ENCODE results near the gene WNT11.

Gene WNT11

DNA sequence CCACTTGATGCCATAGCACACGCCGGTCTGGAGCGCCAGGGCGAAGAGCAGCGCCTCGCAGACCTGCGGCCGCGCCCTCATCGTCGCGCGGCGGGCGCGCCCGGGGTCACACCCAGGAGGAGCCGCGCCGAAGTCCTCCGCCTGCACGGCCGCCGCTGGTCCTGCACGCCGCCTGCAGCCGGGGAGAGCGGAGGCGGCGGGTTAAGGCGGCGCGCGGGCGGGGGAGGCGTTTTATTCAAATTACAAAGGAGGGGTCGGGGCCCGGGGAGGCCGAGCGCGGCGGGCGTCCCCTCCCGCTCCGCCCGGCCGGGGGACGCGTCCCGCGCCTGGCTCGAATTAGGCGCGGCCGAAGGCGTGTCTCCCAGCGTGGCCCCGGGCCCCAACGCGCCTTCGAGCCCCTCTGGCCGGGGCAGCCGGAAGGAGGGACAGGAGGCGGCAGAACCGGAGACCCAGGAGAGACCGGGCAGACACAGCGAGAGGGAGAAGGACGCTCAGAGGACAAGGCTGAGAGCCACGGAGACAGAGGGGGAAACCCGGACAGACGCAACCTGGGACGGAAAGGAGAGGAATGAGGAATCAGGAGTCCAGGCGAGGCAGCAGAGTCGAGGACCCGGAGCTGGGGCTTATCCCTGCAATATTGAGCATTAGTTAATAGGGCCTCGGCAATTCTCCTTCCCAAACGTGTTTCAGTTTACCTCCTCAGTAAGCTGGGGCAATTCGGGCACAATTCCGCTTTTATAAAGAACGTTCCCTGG, at the start of gene WNT11:
Gene WNT11, minus strand, starts transcription at position 176 of the 755 bp plus-strand sequence. Its CDS starts 95 bp downstream, at position 81.
- DNase-seq: no peak

DNA sequence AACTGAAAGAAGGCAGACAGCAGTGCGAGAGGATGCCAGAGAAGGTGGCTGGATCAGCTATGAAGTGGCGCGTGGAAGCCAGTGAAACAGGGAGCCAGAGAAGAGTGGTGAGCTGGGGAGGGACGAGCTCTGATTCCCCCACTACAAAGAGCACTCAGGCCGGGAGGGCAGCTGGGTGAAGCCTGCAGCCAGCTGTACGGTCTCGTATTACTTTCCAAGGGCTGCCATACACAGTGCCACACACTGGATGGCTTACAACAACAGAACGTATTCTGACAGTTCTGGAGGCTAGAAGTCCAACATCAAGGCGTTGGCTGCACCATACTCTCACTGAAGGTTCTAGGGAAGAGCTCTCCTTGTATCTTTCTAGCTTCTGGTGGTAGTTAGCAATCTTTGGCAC, 47.1 kb upstream of the WNT11 start:
- DNase-seq: no peak

DNA sequence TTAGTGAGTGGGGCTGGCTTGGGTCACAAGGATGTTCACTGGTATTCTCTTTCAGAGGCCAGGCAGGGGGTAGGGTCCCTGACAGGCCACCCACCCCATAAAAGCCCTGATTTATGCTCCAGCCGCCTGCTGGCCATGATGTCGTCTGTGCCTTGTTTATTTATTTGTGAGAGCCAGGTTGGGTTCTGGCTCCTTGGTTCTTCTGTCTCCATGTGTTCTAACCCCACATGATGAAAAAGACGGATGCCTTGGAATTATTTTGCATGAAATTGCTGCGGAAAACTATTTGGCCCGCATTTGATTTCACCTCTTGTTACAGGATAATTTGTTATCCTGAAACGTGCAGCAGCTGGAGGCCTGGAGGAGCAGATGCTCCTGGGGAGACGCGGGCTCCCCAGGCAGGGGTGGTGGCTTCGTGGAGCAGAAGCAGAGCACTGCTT, 46.3 kb upstream of the WNT11 start:
- no peak for DNase-seq

DNA sequence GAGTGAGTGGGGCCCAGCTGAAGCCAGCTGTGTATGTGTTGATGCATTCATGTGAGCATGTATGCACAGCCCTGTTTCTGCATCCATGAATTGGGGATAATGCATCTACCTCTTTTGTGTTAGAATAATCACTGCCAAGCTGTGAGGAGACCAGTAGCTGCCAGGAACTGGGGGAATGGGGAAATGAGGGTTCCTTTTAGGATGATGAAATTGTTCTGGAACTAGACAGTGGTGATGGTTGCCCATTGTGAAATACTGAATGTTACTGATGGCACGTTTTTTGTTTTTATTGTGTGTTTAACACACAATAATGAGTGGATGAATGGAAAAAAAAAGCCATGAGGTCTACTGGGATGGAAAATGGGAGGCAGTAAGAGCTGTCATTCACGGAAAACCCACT, 45.3 kb upstream of the WNT11 start:
- no peak for DNase-seq

DNA sequence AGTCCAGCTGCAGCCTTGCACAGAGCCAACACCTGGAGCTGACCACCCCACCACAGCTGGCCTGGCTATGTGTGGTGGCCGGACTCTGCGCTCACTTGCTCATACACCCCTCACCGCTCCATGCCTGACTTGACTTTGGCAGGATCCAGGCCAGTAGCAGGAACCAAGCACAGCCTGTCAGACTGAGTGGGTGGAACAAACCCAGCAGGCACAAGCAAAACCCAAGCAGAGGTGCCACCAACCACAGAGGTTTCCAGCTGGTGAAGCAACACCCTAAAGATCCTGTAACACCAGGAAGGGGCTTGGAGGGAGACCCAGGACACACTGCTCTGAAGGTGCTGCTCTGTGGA, 44.9 kb upstream of the WNT11 start:
- DNase-seq: peak in 1 of 2 donors; percentile 3

DNA sequence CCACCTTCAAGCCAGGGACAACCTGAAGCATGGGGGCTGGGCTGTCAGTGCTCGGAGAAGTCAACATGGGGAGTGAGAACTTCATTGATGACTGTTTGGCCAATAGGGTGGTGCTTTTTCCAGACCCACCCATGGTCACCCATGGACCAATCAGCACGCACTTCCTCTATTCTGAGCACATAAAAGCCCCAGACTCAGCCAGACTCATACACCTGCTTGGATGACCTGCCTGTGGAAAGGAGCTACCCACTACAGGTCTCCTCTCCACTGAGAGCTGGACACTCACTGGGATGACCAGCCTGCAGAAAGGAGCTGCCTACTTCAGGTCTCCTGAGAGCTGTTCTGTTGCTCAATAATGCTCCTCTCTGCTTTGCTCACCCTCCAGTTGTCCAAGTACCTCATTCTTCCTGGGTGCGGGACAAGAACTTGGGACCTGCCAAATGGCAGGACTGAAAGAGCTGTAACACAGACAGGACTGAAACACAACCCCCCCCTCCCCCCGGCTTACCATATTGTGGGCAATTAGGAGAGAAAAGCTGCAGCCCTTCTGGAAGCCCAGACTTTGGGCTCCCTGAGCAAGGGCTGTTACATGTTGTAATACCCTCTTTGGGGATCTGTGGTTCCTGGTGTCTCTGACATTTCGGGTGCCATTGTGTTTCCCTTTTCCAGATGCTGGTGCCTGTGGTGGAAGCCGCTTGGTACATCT, 44.4 kb upstream of the WNT11 start:
- no peak for DNase-seq

DNA sequence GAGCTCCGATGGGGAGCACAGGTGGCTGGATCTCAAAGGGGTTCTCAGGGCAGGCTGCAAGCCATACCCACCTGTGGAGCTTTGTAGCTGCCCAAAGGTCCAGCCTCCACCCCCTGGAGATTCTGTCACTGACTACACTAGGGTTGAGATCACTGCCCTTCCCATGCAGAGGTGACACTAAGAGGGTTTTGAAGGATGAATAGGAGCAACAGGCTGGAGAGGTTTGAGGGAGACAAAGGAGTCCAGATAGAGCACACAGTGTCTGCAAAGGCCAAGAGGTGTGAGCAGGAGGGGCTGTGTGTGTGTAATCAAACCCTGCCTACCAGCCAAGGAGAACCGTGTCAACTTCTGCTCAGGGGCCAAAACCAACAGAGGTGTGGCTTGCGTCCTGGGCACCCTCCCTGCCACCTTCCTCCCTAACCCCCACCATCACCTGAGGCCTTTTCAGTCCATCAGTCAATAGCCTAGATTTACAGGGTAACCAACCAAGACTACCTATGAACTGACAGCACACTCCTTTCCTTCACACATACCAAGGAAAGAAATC, 43.0 kb upstream of the WNT11 start:
- no peak for DNase-seq

DNA sequence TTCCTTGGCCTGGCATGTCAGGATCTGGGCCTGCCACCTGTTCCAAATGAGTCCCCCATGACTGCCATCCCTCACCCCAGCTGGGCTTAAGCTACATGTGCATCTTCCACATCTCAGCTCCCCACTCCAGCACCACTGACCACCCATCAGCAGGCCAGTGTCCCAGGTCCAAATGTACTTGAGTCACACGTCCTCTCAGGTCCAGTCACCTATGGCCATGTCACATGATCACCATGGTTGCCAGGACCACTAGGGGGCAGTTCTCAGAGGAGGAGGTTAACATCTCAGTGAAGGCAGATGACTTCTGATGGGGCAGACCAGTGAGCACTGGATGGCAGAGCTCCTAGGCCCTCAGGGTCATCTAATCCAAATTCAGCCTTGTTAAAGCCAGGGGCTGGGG, 41.9 kb upstream of the WNT11 start:
- no peak for DNase-seq

DNA sequence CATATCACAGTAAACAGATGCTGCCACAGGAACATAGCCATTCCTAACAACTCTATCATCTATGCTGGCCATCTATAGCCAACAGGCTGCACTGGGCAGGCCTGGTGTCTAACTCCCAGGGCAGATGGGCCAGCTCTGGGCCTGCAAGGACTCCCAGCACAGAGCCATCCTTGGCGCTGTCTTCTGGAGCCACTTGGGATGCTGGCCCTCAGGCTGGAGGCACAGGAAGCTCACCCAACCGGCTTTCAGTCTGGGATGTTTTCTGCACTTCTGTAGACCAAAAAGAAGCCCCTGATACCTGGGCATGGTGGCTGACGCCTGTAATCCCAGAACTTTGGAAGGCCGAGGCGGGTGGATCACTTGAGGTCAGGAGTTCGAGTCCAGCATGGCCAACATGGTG, 40.8 kb upstream of the WNT11 start:
- DNase-seq: no peak

DNA sequence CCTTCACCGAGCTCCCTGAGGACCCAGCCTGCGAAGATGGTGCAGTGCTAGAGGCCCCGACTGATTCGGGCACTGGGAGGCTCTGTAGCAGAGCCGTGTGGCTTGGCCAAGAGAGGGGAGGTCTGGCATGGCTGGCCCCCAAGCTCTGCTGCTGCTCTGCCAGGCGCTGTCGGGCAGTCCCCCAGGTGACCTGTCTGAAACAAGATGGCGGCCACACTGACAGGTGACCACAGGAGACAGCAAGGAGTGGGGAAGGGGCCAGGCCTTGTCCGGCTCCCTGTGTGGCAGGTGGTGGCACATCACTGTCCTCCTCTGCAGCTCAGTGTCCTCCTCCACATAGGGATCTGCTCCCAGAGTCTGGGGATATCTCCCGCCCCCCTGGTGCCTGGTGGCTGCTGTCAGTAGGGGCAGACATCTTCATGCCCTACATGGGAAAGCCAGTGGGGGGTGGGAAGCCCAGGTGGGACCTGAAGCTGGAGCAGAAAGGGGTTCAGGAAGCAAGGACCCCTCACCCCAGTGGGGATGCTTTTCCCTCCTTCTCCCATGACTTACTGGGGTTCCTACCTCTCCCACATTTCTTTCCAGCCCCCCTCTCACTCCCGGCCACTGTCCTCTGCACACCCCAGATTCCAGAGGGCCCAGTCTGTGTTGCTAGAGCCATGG, 40.1 kb upstream of the WNT11 start:
- DNase-seq: no peak

DNA sequence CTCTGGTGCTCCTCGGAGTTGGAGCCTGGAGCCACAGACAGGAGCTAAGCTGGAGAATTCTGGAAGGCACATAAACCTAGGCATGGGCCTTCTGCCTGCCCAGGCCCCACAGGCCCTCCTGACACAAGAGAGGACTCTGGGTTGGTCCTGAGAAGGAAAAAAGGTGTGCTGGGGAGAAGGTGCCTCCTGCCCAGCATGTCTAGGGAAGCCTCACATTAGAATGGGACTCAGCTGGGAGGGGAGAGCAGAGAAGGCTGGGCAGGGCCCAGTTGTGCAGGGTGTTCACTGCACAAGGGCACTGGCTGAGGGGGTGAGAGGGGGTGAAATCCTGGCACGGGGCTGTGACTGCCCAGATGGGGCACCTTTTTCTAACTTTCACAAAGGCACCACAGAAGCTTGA, 39.4 kb upstream of the WNT11 start:
- DNase-seq: no peak

DNA sequence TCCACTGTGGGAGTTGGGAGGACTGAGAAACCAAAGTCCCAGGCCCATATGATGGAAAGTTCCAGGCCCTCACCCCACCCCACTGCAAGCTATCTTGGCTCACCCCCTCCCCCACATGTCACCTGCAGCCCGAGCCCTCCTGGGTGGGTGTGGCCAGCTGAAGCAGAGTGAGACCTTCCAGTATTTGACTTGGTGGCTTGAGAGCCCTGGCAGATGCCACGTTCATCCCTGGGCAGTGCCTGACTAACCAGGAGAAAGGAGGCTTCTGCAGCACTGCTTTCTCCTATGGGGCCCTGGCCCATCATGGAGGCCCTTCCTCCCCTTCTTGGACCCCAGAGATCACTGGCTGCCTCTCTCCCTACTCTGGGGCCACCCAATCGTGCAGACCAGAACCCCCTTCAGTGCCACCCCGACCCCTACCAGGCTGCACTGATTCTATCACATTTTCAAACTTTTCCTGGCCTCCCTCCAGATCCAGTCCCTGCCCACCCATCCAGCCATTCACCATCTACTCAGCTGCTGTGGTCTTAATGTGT, 38.1 kb upstream of the WNT11 start:
- DNase-seq: no peak

DNA sequence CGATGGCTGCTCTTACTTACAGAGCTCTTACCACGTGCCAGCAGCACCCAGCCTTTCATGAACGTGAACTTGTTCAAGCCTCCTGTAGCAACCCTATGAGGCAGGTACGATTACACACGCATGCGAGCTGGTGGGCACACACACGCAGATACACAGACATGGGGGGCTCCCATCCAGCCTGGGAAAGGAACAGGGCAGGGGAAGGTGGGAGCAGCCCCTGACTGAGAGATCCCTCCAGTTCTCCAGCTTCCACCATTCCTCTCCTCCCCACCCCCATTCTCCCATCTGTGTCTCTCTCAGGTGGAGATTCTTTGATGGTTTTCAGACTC, 37.6 kb upstream of the WNT11 start:
- DNase-seq: no peak

DNA sequence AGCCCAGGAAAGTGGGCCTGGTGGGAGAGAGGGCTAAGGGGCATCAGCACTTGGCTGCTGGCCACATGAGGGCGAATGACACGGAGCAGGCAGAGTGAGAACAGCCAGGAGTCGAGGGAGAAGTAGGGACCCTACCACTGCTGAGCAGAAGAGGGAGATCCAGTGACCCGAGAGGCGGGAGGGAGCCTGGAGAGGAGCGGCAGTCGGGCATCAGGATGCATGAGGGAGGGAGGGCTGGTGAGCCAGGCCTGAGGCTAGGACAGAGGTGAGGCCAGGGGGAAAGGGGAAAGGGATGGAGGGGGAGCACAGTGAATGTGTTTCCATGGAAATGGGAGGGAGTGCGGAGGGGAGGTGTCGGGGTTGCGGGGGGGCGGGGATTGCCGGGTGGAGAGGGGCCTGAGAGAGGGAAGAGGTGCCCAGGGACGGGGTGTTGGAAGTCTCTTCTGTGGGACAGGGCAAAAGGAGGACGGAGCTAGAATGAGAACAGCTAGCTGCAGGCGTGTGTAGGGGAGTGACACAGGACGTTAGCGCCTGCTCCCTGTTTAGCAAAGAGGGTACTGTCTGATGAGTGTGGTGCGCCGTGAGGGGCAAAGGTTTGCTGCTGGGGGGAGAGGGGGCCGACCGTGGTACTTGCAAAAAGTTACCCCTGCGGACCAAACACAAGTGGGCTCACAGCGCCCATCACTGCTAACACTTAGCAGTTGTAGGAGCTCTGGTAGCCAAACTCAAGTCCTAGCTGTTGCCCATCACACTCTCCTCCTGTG, 37.1 kb upstream of the WNT11 start:
- no peak for DNase-seq

DNA sequence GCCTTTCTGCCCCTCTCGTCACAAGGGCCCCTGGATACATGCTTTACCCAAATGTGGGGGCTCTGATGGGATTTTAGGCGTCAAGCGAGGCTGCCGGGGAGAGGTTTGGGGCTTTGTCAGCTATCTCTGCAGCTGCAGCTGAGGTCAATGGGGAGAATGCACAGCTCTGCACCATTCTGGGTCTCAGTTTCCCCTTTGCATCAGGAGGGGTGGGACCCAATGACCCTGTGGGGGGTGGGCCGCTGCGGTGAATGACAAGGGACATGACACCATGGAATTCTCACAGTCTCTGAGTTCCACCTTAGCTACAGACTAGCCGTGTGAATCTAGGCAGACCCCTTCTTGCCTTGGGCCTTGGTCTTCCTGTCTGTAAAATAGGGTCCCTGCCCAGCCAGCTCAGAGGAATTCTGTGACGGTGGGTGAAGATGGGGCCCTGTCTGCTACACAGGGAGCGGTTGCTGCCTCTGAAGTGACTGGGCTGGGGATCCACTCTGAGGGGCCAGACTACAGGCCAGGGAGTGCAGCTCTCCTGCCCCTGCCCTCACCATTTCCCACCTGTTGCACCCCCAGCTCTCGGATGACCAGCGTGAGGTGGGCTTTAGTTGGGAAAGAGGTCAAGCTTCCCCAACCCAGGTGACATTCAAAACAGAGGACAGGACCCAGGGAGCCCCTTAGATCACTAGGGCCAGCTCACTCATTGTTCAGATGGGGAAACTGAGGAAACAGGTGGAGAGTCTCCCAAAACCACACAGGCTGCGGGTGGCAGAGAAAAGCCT, 35.9 kb upstream of the WNT11 start:
- DNase-seq: no peak

DNA sequence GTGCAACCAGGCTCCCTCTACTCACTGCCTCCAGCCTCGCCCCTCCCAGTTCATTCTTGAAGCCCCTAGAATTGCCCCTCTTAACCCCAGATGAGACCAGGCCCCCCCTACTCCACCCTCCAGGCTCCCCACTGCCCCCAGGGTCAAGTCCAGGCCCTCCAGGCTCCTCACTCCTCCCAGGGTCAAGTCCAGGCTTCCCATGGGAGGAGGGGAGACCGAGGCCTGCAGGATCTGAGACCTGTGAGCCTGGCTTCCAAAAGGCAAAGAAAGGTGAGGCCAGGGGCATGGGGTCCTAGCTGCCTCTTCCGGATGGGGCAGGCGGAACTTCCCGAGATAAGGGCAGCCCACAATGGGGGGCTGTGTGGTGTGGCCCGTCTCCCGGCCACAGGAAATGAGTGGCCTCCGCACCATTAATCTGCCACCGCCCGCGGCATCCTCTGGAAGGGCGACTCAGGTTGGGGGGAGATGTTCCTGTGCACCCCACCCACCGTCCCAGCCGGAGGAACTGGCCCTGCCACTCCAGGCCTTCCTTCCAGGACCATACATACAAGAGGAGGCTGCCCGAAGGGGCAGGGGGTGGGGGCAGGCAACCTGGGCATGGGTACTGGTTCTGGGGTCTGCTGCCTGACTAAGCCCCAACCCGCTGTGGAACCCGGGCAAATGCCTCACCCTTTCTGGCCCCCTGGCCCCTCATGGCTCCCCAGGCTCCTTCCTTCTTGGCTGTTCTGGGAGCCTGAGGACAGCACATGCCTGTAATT, 35.1 kb upstream of the WNT11 start:
- DNase-seq: no peak

DNA sequence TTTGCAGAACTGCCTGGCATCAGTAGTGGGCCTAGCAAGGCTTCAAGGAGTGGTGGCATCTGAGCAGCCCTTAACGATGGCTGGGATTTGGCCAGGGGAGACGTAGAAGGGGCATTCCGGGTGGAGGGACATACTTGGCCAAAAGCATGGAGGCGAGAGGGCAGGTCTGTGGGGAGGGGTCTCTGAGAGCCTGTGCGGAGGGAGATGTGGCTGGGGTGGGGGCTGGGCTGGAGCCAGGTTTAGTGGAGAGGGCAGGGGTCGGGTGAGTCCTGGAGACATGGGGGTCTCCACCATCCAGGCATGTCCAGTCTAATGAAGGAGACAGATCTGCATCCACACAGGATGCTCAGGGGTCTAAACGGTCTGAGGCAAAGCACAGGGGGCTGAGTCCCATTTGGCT, 34.4 kb upstream of the WNT11 start:
- no peak for DNase-seq

DNA sequence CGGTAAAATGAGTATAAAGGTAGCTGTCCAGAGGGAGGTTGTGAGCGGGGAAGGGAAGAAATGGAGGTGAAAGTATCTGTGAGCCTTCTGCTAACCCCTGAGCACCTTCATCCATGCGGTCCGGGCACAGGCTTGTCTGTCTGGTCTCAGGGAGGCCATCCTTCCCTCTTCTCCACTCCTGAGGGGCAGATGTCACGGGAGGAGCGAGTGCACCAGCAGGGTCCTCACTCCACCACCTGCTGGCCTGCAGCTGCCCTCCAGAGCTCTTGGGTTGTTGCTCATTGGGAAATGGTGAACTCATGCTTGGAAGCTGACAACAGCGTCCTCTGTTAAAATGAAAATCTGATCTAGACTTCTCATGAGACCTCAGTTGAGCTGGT, 33.8 kb upstream of the WNT11 start:
- DNase-seq: no peak

DNA sequence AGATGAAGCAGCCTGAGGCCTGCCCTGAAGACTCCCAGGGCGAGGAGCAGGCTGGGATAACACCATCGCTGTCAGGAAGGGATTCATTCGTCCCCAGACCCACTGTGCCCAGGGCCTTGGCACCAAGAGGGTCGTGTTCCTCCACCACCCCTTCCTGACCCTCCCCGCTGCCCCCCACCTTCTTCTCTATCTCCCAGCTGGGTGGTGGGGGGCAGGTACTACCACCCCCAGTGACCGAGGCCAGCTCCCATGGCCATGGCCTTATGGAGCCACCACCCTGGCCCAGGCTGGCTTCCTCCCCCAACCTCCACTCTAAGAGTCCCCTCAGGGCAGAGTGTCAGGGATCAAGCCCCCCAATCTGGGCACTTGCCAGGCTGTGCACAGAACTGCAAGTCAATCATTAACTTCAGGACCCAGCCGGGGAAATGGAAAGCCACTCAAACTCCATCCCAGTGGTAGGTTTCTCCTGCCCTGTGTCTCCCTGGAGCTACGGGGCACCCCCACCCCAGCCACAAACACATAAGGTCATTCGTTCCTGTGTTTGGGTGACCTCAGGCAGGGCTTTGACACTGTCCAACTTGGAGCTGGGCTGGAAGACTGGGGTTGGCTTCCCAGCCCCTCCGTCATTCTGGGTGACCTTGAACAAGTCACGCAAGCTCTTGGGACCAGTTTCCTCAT, 33.3 kb upstream of the WNT11 start:
- DNase-seq: no peak

DNA sequence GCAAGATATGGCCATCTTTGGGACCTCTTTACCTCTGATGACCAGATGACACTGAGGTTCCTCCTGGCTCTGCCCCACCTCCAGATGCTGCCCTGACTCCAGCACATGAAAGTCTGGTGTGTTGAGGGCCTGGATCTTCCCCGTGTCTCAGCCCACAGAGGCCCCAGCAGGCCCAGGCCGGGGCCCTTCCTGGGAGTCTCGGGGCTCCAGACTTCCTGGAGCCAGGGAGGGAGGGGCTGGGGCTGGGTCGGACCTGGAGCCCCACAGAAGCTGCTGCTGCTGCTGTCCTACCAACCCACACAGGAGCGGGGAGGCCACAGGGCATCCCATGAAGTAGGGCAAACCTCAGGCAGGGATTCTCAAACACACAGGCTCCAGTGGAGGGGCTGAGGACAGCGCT, 32.2 kb upstream of the WNT11 start:
- DNase-seq: no peak

DNA sequence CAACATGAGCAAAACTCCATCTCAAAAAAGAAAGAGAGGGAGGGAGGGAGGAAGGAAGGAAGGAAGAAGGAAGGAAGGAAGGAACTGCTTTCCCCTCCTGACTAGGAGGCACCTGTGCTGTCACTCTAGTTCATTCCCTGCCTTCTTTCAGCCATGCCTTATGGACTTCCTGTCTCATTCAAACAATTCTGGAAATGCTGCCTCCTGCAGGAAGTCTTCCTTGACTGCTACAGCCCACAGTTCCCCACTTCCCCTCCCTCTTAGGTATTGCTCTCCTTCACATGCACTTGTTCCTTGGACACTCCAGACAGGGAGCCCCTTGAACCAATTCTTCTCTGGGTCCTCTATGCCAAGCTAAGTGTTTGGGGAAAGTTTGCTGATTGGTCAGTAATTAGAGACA, 31.6 kb upstream of the WNT11 start:
- no peak for DNase-seq

Measured in bone marrow (tissue), 2 donors.